Peyer's patch (tissue), 4 donors: ENCODE results near the gene ANKRD44. TPM values are rescaled to one million over a fixed set of nuclear protein-coding genes. Genes with fewer than 3 reads are reported as not detected.
A peak's percentile ranks its signal among the peaks of the same experiment; 100 is the strongest.

ENCODE experiments used
- DNase-seq, 3 donors: peaks; one replicate each; pipeline ENCODE4 v3.0.0-alpha.2; 2017 to 2019
- H3K27ac ChIP-seq, 4 donors: fragments of 200-600 bp; sonication (generic); one replicate each; pipeline ENCODE4 v1.5.1; 2016 to 2019
- H3K27me3 ChIP-seq, 2 donors: fragments of 200-600 bp; sonication (generic); one replicate each; pipeline ENCODE4 v1.5.1; 2019
- H3K36me3 ChIP-seq, 3 donors: fragments of 200-600 bp; sonication (generic); one replicate each; pipeline ENCODE4 v1.5.1; 2016 to 2019
- H3K4me1 ChIP-seq, 4 donors: fragments of 200-600 bp; sonication (generic); one replicate each; pipeline ENCODE4 v1.5.1; 2016 to 2019
- H3K4me3 ChIP-seq, 4 donors: fragments of 200-600 bp; sonication (generic); 1 replicate in 3 of 4; 2 replicates in 1 of 4; pipeline ENCODE4 v1.5.1; 2016 to 2019; ENCODE audit warnings: mild to moderate bottlenecking in 1 of 4
- H3K9me3 ChIP-seq, 4 donors: fragments of 200-600 bp; sonication (generic); one replicate each; pipeline ENCODE4 v1.5.1; 2016 to 2019; ENCODE audit warnings: mild to moderate bottlenecking in 1 of 4
- POLR2A ChIP-seq, 2 donors: fragments of 450-650 bp; IDR thresholded peaks; one replicate each; pipeline ENCODE4 v1.5.1; 2017; ENCODE audit warnings: antibody characterized with exemption in 2 of 2, mild to moderate bottlenecking in 2 of 2, moderate library complexity in 2 of 2
- total RNA-seq, 4 donors: library from RNA; depleted of rRNA; stranded (reverse); fragments of >200 nt; gene quantifications; one replicate each; pipeline ENCODE4 v1.1.0, GENCODE V29; 2016
- TF ChIP-seq, protein P1 (sequence below), 6 experiments: fragments of 450-650 bp in 4 of 6; fragments of 200-600 bp in 2 of 6; sonication (generic) in 1 of 6; IDR thresholded peaks; one replicate each; pipeline ENCODE4 v1.5.1; 2017 to 2019; ENCODE audit warnings: antibody characterized with exemption in 6 of 6, mild to moderate bottlenecking in 3 of 6, moderate library complexity in 1 of 6

Gene ANKRD44
- total RNA-seq, 4 donors from 2014 or later: 24.8 to 215 (median 32.0) TPM

DNA sequence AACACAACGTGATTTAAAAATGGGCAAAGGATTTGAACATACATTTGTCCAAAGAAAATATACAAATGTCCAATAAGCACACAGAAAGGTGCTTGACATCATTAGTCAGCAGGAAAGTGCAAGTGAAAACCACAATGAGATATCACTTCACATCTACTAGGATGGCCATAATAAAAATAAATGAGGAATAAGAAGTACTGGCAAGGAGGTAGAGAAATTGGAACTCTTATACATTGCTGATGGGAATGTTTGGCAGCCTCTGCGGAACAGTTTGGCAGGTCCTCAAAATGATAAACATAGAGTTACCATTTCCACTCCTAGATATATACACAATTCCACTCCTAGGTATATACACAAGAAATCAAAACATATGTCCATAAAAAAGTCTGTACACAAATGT lies 333.1 kb downstream of the ANKRD44 start:
- no peaks in the 10 kb centered on the region for H3K27me3 ChIP-seq
- DNase-seq: no peak
- H3K4me1 ChIP-seq: no peaks in the 10 kb centered on the region
- no peak overlapping the region for H3K27ac ChIP-seq
- H3K9me3 ChIP-seq: no peaks in the 10 kb centered on the region
- H3K4me3 ChIP-seq: no peak overlapping the region
- H3K36me3 ChIP-seq: no peaks in the 10 kb centered on the region
- TF ChIP-seq, protein P1, sequence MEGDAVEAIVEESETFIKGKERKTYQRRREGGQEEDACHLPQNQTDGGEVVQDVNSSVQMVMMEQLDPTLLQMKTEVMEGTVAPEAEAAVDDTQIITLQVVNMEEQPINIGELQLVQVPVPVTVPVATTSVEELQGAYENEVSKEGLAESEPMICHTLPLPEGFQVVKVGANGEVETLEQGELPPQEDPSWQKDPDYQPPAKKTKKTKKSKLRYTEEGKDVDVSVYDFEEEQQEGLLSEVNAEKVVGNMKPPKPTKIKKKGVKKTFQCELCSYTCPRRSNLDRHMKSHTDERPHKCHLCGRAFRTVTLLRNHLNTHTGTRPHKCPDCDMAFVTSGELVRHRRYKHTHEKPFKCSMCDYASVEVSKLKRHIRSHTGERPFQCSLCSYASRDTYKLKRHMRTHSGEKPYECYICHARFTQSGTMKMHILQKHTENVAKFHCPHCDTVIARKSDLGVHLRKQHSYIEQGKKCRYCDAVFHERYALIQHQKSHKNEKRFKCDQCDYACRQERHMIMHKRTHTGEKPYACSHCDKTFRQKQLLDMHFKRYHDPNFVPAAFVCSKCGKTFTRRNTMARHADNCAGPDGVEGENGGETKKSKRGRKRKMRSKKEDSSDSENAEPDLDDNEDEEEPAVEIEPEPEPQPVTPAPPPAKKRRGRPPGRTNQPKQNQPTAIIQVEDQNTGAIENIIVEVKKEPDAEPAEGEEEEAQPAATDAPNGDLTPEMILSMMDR (IDR thresholded peaks at IDR 0.05): no peak
- TF ChIP-seq POLR2A (IDR thresholded peaks at IDR 0.05): no peak

DNA sequence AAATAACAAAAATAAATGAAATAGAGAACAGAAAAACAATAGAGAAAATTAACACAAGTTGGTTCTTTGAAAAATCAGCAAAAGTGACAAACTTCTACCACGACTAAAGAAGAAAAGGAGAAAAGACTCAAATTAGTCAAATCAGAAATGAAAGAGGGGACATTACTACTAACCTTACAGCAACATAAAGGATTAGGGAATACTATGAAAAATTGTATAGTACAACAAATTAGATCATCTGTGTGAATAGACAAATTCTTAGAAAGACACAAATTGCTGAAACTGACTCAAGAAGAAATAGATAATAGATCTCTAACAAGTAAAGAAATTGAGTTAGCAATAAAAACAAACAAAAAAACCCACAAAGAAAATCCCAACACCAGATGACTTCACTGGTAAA lies 335.6 kb downstream of the ANKRD44 start:
- H3K9me3 ChIP-seq: no peaks in the 10 kb centered on the region
- DNase-seq: no peak
- H3K27me3 ChIP-seq: no peaks in the 10 kb centered on the region
- no peak overlapping the region for H3K27ac ChIP-seq
- TF ChIP-seq, protein P1 (IDR thresholded peaks at IDR 0.05): no peak
- TF ChIP-seq POLR2A (IDR thresholded peaks at IDR 0.05): no peak
- H3K4me1 ChIP-seq: no peaks in the 10 kb centered on the region
- H3K36me3 ChIP-seq: no peaks in the 10 kb centered on the region
- H3K4me3 ChIP-seq: no peak overlapping the region

DNA sequence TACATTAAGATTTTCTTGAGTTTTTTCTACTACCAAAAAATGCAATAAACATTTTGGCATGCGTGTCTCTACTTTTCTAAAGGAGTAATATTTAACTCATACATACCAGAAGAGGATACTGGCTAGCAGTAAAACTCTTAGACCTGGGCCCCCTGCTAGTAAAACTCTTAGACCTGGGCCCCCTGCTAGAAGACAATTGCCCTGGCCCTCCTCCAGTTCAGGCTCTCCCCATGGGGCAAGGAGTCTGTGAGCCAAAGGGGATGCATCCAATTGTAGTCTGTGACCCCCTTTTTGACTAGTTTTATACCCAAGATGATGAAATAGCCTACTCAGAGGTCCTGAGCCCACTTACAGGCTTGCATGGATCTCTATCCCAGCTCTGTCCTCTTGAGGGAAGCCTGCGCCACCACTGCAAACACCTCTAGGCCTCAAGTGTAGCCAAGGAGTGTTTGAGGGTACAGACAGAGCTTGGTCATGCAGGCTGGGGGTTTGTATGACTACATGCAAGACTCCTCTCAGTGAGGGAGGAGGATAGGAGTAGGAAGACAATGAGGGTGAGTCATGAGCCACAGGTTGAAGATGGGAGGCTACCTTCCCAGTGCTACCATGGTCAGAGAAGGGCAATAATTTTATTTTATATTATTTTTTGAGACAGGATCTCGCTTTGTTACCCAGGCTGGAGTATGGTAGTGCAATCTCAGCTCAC lies 338.9 kb downstream of the ANKRD44 start:
- H3K27ac ChIP-seq: no peak overlapping the region
- no peak for DNase-seq
- H3K4me3 ChIP-seq: no peak overlapping the region
- H3K9me3 ChIP-seq: no peaks in the 10 kb centered on the region
- no peaks in the 10 kb centered on the region for H3K36me3 ChIP-seq
- TF ChIP-seq POLR2A (IDR thresholded peaks at IDR 0.05): no peak
- TF ChIP-seq, protein P1 (IDR thresholded peaks at IDR 0.05): no peak
- H3K27me3 ChIP-seq: no peaks in the 10 kb centered on the region
- no peaks in the 10 kb centered on the region for H3K4me1 ChIP-seq

GRCh38 chr2:196970099-196970498 lies 340.5 kb downstream of the ANKRD44 start:
- Histone ChIP-seq H3K4me1 (no peaks in the 10 kb centered on the region), H3K27me3 (no peaks in the 10 kb centered on the region), H3K9me3 (no peaks in the 10 kb centered on the region), H3K4me3 (no peak overlapping the region), H3K27ac (no peak overlapping the region), H3K36me3 (no peaks in the 10 kb centered on the region)
- no peak for DNase-seq
- TF ChIP-seq POLR2A (IDR thresholded peaks at IDR 0.05): no peak

GRCh38 chr2:196968516-196968915 lies 342.1 kb downstream of the ANKRD44 start:
- DNase-seq: no peak
- H3K4me3 ChIP-seq: no peak overlapping the region
- TF ChIP-seq, protein P1 (IDR thresholded peaks at IDR 0.05): no peak
- no peak for TF ChIP-seq POLR2A (IDR thresholded peaks at IDR 0.05)
- no peaks in the 10 kb centered on the region for H3K9me3 ChIP-seq
- H3K27ac ChIP-seq: peak overlapping the region in 1 of 4 donors; percentile 32
- H3K4me1 ChIP-seq: peaks cover 0 to 3% (median 0%) of the 10 kb centered on the region in 4 donors
- H3K27me3 ChIP-seq: no peaks in the 10 kb centered on the region
- H3K36me3 ChIP-seq: no peaks in the 10 kb centered on the region

GRCh38 chr2:196967775-196968174 lies 342.8 kb downstream of the ANKRD44 start:
- peaks cover 0 to 3% (median 0%) of the 10 kb centered on the region in 4 donors for H3K4me1 ChIP-seq
- no peak for DNase-seq
- H3K27ac ChIP-seq: no peak overlapping the region

More at GRCh38 chr2:196967775-196968174, 342.8 kb downstream of the ANKRD44 start:
- H3K36me3 ChIP-seq: no peaks in the 10 kb centered on the region
- no peaks in the 10 kb centered on the region for H3K27me3 ChIP-seq
- no peaks in the 10 kb centered on the region for H3K9me3 ChIP-seq
- H3K4me3 ChIP-seq: no peak overlapping the region
- TF ChIP-seq, protein P1 (IDR thresholded peaks at IDR 0.05): no peak
- TF ChIP-seq POLR2A (IDR thresholded peaks at IDR 0.05): no peak
